B cell (primary cell): Measurements from ENCODE around the gene PPP1R11.

Experiments
- EZH2 ChIP-seq: IDR thresholded peaks from 2 replicates; pipeline ENCODE4 v1.6.1; 2012; ENCODE audit warnings: borderline replicate concordance, low read depth, mild to moderate bottlenecking, moderate library complexity, low read length; ENCODE audit not compliant: insufficient read depth, poor library complexity, severe bottlenecking
- TF ChIP-seq, protein P1 (sequence below): fragments of 200-600 bp; IDR thresholded peaks from one replicate; pipeline ENCODE4 v1.8.0; 2022; ENCODE audit warnings: antibody characterized with exemption, mild to moderate bottlenecking

DNA sequence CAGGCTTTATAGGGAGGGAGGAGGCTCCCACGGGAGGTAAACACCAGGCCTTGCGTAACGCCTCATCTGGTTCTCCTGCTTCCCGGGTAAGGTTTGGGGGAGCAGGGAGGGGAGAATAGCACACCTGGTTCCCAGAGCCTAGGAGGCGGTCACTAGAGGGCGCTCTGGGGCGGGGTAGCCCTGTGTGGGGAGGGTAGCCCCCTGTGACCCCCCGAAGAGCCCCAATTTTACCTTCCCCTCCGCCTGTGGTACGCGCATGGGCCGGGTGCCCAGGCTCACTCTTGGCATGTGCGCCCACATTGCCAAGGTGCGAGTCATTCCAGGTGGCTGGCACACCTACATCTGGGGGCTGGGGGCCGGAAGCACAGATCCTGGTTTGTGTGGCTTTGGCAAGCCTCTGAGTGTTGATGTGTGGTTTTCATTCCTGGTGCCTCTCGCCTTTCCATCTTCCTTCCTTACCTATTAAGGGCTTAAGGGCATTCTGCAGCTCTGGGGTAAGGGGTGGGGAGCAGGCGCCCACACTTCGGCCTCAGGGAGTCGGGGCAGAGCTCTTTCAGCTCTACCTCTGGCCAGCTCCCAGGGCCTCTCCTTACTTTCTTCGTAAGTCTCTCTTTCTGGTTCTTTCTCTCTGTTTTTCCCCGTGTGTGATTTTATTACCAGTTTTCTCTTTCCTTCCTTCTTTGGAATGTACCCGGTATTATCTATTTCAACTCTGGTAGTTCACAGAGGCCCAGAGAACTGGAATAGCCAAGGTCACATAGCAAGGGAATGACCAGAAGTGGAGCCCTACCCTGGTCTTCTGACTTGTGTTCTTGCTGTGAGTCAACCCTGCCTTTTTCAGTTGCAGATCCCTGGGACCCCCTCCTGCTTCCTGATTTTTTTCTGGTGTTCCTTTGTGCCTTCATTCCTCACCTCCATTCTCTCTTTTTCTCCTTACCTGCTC lies 9.1 kb downstream of the PPP1R11 start:
- TF ChIP-seq, protein P1, sequence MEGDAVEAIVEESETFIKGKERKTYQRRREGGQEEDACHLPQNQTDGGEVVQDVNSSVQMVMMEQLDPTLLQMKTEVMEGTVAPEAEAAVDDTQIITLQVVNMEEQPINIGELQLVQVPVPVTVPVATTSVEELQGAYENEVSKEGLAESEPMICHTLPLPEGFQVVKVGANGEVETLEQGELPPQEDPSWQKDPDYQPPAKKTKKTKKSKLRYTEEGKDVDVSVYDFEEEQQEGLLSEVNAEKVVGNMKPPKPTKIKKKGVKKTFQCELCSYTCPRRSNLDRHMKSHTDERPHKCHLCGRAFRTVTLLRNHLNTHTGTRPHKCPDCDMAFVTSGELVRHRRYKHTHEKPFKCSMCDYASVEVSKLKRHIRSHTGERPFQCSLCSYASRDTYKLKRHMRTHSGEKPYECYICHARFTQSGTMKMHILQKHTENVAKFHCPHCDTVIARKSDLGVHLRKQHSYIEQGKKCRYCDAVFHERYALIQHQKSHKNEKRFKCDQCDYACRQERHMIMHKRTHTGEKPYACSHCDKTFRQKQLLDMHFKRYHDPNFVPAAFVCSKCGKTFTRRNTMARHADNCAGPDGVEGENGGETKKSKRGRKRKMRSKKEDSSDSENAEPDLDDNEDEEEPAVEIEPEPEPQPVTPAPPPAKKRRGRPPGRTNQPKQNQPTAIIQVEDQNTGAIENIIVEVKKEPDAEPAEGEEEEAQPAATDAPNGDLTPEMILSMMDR: no peak
- peak; percentile 56 for TF ChIP-seq EZH2
